GM18502 (cell line): Measurements from ENCODE around the gene MTMR4.
A peak's percentile ranks its signal among the peaks of the same experiment; 100 is the strongest.
"Not testable (repeated sequence)": the region's sequence is repeated elsewhere in the genome, so short reads cannot be mapped to it uniquely, and the experiment has no call there.

ENCODE experiments used
- ATAC-seq: cut with Tn5 transposase; IDR thresholded peaks from one replicate; pipeline ENCODE4 v1.9.1; 2021; ENCODE audit warnings: mild to moderate bottlenecking; ENCODE audit not compliant: unreplicated experiment, poor library complexity

MTMR4 gene

DNA sequence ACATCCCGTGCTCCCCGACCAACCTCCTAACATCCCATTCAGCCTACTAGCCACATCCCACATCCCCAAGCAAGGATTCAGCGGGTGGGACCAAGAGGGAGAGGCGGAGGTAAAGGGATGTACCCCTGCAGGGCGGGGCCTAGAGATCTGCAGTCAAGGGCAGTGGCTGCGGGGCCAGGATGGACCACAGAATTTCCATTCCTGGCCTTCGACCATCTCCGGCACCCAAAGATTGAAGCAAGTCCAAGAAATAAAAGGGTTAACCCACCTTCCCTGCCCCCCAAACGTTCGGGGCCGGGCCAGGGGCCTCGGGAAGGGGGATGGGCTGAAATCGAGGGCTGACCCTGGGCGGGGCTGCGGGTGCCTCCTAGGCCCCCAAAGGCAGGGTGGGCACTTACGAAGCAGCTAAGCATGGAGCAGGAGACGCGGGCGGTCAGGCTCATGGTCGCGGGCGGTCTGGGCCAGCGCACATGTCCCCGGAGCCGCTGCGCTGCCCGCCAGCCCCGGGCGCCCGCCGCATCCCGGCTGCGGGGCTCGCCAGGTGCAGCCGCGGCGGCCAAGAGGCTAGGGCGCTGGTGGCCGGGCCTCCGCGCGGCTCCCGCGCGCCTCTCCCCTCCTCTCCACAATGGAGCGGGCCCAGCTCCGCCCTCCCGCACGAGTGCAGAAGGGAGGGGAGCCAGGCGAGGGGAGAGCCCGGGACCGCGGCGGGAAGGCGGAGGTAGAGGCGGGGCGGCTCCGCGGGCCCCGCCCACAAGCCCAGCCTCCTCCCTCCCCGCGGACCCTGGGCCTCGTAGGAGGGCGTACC, at the start of gene MTMR4:
Gene MTMR4, minus strand, starts transcription at position 674 of the 805 bp plus-strand sequence. Its CDS starts 231 bp downstream, at position 443.
- peak; percentile 29 for ATAC-seq

DNA sequence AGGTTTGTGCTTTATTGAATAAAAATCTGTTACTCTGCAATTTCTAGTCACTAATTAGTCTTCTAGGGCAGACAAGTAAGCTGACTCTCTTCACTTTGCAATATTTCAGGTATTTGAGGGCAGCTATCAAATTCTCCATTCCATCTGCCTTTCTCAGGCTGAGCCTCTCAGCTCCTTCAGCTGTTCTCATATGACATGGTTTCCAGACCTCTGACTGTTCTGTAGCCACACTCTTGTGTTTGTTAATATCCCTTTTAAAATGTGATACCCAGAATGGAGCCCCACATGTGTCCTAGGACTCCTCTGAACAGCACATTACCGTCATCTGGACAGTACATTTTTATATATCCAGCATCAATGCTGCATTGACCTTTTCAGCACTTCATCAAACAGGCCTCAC, 46.1 kb upstream of the MTMR4 start:
- ATAC-seq, result no peak

DNA sequence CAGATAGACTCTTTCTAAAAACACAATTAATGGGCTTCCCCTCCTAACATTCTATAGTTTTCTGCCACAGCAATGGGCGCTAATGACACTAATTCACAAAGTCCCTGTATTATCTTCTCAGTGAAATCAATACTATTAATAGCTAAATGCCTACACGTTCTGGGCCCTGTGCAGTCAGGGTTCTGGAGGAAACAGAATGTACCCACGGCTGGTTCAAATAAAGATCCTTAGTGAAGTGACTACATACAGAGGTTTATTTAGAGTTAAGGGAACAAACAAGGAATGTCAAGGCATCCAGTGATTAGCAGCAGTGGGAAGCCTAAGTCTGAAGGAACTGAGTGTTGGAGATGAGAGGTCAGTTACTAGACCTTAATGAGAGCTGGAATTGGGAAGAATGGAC, 43.5 kb upstream of the MTMR4 start:
- no peak for ATAC-seq

DNA sequence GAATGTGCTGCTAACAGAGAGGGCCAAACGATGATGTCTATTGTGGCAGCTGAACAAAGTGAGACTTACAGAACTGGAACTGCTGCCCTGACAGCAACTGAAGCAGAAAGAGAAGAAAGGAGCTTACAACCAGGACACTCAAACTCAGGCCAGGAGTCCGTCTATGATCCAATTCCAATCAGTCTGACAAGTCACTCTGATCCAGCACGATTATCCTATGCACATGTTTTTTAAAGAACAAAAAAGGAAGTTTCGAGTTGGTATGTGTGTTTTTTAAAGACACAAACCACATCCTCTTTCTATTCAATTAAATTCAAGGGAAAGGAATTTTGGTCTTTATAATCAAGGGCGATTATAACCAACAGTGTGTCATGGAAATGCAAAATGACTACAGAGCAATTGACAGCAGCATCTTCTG, 42.4 kb upstream of the MTMR4 start:
- ATAC-seq, result no peak

DNA sequence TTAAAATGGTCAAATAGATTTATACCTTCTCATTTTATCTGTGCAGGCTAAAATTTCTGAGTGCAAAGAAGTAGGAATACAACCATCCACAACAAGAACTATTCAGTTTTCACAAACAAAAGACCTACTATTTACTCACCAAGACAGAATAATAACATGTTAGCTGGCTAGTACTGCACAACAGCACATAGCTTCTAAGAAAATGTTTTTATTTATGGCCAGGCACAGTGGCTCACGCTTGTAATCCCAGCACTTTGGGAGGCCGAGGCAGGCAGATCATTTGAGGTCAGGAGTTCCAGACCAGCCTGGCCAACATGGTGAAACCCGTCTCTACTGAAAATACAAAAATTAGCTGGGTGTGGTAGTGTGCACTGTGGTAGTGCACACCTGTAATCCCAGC, 40.7 kb upstream of the MTMR4 start:
- not testable (repeated sequence) for ATAC-seq

DNA sequence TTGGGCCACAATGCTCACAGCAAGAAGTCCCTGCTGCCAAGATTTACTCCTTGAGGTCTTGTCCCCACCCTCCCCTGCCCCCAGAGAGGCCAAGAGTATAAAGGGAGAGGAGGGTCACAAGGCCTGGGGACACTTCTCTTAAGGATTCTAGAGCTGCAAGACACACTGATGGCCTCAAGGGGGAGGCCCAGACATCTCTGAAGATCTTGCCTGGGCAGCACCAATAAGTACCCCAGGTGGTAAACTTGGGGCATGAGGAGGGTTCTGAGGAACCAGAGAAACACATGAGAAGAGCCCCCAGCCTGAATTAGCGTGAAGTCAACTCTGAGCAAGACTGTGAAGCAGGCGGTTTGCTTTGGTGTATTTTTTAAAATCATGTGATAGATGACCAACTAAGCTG, 26.8 kb upstream of the MTMR4 start:
- ATAC-seq, result no peak

DNA sequence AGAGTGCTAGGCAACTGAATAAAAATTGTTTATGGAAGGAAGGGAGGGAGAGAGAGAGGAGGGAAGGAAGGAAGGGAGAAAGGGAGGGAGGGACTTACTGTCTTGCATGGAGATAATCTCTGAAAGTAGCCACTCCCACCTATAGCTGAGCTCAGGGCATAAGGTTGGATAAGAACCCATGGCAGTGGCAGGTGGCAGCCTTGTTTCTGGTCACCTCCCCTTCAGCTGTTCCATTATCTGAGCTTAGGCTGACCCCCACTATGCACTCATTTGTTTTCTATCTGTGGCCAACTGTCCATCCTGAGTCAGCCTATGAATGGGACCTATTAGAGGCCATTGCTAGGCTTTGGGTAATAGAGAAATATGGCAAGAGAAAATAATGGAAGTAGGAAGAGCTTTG, 25.3 kb upstream of the MTMR4 start:
- ATAC-seq, result no peak

DNA sequence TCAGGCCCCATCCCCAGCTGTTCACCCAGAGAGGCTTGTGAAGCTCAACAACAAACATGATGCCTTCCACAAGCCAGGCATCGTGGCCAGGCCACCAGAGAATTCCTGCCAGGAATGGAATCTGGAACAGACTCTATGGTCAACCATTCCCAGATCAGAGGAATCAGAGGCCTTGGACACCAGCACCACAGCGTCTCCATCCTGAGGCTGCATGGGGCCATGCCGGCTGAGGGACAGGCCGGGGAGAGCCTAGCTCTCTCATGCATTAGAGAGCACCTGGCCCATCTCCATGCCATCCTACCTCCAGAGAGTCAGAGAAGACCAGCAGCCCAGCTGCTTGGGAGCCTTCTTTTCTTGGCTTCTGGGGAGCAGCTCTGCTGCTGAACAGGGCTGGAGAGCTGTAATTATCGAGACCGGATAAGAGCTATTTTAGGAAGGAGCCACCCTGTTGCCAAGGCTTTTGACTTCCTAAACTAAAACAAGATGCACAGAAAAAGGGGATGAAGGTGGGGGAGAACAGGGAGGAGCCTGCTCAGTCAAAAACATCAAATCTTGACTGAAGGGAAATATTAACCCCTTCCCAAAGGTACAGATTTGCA, 24.5 kb upstream of the MTMR4 start:
- no peak for ATAC-seq

DNA sequence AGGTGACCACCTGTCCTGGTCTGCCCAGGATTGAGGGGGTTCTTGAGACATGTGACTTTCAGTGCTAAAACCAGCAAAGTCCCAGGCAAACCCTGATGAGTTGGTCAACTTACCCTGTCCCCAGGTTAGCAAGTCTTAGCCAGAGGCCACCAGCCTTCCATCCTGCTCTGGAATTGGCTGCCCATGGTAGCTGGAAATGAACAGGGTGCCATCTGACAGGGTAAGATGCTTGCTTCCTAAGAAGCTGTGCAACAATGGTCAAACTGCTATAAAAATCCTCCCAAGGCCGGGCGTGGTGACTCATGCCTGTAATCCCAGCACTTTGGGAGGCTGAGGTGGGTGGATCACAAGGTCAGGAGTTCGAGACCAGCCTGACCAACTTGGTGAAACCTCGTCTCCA, 22.8 kb upstream of the MTMR4 start:
- no peak for ATAC-seq

DNA sequence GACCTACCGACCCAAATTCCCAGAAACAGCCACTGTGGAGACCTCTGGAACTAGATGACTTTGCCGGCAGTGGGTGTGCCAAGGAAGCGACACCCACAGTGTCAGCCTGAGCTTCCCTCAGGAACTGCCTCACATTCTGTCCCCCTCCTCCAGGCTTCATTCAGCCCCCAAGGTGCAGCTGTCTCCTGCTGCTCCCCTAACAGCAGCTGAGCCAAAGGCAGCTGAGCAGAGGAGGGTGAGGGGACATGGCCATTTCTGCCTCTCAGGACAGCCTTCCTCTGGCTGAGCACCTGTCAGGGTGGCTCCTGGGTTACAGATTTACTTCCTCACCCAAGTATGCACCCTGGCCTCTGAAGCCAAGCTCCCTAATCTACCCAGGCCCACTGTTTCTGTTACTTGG, 22.1 kb upstream of the MTMR4 start:
- ATAC-seq, result no peak

DNA sequence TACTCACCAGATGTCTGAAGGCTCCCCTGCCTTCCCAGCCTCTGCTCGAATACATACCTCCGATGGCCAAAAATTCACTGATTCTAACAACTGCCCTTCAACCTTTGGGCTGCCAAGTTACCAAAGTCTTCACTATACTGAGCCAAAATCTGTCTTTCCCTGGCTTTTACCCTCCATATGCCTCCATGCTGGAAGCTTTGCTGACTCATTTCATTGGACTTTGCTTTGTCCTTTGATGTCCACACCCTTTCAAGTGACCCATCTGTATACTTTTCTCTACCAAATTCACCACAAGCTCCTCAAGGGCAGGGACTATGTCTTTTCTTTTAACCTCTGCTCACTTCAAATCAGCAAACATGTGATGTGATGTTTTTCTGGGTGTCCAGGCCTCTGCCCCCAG, 21.0 kb upstream of the MTMR4 start:
- no peak for ATAC-seq

DNA sequence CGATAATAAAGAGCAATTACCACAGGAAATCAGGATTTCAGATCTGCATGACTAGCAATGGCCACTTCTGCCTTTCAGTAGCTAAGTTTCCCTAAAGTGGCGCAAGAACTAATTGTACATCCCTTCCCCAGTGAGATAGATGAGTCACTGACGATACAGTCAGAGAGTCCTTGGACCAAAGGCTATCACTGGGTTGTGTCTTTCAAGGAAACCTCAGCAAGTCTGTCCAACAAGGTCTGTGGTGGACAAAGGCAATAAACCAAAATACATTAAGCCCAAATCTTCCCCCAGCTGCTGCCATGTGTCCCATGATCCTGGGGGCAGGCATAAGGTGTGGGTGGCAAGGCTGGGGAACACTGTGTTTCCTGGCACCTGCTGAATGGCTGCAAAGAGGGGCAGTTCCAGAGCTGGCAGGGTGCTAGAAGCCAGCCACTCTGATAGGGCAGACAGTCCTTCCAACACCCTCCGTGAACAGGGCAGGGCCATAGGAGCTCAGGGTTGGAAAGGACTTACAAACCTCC, 20.5 kb upstream of the MTMR4 start:
- no peak for ATAC-seq

DNA sequence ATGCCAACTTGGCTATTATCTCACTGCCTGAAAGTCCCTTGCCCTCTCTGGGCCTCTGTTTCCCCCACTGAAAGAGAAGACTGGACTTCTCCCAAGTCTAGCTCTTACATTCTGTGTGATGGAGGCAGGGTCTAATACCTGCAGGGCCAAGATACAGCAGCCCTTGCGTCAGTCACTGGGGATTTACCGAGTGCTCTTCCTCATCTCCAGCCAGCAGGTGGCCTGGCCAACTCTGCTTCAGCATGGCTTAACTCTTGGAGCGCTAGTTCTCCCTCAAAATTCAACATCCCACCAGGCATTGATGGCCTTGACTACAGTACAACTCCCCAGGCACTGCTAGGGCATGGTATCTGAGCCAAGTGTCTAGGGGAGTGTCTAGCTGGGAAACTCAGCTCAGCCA, 19.9 kb upstream of the MTMR4 start:
- ATAC-seq, result no peak

DNA sequence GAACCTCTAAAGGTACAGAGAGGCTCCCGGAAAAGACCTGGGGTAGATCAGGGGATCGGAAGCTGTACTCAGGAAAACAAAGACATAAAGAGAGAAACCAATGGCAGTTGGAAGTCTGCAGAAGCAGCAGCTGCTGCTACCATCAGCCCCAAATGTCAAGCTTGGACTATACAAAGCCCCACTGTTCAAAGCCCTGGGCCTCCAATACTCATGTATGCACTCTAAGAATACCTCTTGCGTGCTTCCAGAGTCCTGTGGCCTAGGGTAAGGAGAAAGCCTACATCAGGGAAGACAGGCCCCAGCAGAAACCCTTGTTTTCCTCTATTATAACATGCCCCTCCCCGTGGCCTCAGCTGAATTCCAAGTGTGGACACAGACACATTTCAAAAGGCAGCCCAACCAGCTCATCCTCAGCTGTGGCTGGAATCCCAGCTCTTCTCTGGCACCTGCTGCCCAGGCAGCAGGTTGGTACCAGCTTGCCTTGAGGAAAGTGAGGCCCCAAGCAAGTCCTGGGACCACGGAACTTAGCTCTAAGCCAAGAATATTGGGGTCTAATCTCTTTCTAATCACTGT, 19.3 kb upstream of the MTMR4 start:
- no peak for ATAC-seq

DNA sequence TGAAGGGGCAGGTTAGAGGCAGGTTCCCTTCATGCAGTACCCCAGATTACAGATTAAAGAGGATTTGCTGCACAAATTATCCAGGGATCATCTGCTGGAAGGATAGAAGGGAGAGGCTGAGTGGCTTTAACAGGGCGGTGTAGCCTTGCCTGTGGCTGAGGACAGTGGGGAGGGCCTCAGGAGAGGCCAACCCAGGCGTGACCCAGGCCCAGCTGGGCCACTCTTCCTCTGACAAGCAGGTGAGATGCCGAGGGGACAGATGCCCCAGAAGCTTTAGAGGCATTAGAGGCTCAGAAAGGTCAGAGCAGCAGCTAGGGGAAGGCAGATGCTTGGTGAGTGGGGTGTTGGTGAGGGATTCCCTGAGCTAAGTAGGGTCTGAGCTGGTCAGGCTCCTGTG, 18.1 kb upstream of the MTMR4 start:
- no peak for ATAC-seq

DNA sequence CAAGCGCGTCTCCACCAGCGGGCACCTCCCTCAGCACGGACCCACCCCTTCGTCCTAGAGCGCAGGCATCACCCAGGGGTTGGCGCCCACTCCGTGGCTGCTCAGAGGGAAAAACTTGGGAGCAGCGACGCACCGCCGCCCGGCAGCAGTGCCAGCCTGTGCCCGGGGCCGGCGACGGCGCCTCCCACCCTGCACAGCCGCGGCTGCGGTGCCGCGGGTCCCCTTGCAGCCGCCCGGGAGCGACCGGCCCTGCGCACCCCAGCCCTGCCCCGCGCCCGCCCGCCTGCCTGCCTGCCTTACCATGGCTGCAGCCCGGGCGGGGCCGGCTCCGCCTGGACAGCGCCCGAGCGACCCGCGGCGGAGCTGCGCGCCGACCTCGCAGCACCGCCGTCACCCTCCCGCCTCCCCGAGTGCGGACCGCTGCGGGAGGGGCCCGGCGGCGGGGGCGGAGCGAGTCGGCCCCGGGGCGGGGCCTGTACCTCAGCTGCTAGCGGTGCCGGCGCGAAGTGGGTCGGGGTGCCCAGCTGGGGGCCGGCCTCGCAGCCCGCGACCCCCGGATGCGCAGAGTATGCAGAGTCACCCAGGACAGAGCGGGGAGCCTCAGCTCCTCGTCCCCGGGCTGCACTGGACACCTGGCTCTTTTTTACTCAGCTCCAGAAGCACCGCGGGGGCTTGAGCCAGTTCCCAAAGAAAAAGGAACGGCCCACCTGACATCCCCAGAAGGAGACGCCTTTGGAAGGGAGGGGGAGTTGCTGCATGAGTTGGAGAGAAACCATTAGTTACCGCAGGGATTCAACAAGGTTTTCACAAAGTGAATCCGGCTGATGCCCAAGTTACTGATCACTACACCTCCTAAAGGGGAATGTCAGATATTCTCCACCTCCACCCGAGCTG, 17.5 kb upstream of the MTMR4 start:
- peak; percentile 53 for ATAC-seq

DNA sequence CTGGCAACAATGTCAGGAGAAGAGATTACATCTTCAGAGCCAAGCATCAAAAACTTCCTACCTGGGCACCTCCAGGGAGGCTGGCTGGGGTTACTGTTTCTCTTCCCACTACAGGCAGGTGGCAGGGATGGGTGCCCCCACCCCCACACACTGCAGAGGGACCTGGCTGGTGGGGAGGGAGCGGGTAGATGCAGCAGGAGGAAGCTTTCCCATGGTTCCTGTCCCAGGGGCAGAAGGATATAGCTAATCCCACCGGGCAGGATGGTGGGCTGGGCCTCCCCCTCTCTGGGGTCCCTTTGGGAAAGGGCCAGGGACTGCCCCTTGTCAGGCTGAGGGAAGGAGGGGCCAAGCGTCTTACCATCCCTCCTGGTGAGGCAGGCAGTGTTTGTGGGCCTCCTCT, 16.7 kb upstream of the MTMR4 start:
- no peak for ATAC-seq

DNA sequence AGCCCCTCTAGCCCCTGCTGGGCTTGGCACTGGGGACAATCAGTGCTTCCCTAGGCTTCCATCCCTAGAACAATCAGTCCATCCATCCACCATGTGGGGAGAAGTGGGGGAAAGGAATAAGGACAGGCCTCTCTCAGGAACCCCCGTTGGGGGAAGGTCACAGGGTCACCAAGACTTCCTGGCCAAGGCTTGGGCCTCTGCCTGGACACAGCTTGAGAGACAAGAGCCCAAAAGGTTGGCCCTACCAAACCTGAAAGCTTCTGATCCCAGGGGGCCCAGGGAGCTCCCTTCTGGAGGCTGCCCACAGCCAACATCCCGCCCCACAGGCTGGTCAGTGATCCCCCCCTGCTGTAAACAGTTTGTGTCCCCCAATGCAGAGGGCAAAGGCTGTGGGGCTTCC, 16.2 kb upstream of the MTMR4 start:
- no peak for ATAC-seq

DNA sequence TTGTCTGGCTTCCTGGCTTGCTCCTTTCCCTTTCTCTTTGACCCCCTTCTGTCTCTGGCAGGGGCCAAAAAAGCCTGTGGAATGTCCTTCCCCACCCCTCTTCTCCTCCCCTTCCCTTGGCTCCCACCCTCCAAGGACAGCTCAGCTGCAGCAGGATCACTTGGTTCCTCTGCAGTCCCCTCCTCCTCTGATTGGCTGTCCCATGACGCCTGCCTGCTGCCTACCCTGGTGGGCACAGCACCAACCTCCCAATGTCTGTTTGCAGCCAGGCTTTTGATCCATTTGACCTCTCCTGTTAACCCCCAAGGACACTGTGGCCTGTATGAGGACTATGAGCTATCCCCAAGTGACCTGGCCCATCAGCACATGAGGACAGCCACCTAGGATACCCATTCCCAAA, 14.8 kb upstream of the MTMR4 start:
- no peak for ATAC-seq

DNA sequence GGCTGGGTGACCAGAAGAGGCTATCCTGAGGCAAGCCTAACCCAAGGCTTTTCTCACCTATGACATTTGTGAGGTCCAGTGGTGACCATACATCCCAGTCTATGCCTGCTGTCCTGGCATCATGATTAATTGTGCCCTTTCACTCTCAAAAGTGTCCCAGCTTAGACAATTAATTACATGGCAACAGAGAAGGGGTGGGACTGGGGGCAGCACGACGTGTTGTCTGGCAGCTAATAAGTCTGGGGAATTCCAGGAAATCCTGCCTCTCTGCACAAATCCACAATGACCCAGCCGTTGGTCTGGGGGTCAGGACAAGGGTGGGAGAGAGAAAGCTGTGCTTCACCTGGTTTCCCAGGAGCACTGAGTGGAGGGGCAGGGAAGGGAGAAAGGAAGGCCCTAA, 14.0 kb upstream of the MTMR4 start:
- no peak for ATAC-seq

DNA sequence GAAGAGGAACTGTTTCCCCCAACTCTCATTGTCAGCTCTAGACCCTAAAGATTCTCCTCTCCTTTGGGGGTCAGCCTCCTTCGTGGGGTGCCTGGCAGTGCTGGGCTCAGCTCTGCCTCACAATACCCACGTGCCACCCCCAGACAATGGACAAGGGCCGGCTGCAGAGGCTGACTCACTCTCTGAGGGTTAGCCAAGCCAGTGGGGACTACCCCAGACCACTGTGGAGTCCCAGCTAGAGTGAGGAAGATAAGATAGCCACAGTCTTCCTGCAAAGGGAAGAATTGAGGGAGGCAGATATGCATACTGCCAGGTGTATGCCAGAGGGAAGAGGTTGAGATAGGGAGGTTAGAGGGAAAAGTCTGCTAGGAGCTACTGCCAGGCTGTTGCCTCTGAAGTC, 13.5 kb upstream of the MTMR4 start:
- no peak for ATAC-seq
